COR-L47 (cell line): Measurements from ENCODE around the gene HMGCL.

Source experiments
- DNase-seq: peaks from one replicate; lab custom pipeline; 2025; lab: John Stamatoyannopoulos, UW

HMGCL gene

DNA sequence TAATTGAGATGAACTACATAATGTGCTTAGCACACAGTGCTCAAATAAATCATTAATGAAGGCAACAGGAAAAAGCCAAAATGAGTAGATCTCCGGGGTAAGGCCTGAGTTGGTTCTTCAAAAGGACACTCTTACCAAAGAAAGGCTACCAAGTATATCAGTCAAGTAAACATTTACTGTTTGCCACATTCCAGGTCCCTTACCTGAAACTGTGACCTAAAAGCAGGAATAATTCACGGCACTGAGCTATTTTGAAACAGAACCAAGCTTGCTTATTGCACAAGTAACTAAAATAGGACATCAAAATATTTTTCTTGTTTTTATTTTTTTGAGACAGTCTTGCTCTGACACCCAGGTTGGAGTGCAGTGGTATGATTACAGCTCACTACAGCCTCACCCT, 49.0 kb downstream of the HMGCL start:
- no peak for DNase-seq

DNA sequence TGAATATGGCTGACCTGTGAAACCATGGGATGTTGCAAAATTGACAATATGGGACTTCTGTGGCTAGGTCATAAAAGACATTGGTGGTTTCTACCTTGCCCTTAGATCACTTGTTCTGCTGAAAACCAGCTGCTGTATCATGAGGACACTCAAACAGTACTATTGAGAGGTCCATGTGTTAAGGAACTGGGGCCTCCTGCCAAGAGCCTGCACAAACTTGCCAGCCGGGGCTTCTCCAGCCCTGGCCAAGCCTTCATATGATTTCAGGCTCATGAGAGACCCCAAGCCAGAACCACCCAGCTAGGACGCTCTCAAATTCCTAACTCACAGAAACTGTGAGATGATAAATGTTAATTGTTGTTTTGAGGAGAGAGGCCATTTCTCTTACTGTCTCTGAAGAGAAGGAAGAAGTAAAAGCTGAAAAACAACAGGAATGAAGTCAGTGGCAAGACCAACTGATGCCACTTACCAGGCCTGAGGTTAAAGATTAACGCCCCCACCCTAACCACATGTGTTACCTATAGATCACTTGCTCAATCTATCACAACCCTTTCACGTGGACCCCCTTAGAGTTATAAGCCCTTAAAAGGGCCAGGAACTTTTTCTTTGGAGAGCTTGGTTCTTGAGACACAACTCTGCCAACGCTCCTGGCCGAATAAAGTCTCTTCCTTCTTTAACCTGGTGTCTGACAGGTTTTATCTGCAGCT, 50.9 kb downstream of the HMGCL start:
- DNase-seq, result no peak

DNA sequence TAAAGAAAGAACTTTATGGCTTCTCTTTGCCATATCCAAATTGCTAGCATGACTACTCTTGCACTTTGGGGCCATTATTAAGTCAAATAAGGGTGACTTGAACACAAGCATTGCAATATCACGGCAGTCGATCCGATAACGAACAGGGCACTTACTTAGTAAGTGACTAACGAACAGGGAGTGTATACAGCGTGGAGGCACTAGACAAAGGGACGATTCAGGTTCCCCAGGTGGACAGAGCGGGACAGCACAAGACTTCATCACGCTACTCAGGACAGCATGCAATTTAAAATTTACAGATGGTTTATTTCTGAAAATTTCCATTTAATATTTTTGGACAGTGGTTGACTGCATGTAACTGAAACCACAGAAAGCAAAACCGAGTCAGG, 52.4 kb downstream of the HMGCL start:
- no peak for DNase-seq

DNA sequence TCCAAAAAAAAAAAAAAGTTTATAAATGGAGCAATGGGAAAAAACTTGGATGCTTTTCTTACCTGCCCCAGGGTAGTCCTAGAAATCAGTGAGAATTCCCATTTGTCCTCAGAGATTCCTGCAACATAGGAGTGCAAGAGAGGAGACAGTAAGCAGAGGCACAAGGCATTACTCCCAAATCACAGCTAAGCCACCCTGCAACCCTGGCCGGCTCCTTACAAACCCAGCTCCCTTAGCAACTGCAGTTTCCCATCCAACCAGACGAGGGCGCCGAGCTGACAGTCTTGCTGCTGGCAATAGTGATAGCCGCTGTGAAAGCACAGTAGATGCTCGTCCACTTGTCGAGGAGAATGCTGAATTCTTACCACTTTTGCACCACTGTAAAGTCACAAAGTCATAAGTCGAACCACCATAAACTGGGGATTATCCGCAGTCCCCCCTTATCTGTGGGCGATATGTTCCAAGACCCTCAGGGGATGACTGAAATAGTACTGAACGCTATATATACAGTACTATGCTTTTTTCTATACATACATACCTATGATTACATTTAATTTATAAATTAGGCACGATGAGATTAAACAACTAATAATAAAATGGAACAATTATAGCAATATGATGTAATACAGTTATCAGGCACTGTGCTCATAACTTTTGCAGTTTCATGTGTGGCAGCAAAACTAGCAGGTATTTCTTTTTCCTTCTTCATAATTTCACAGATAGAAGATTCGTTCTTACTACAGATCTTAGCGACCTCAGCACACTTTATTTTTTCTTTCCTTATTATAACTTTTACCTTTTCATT, 53.0 kb downstream of the HMGCL start:
- DNase-seq, result peak; percentile 77

DNA sequence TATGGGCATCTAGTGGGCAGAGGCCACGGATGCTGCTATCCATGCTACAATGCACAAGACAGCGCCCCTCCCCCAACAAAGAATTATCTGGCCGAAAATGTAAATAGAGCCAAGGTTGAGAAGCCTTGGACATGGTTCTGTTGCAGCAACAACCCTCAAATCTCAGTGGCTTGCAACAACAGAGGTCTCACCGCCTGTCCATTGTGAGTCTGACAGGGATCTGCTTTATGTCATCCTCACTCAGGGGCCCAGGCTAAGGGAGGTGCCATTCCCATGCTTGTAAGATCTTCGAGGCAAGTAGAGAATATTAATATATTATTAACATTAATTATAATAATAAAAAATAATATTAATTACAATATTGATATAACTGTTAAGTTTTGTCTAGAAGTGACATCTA, 56.5 kb downstream of the HMGCL start:
- no peak for DNase-seq

DNA sequence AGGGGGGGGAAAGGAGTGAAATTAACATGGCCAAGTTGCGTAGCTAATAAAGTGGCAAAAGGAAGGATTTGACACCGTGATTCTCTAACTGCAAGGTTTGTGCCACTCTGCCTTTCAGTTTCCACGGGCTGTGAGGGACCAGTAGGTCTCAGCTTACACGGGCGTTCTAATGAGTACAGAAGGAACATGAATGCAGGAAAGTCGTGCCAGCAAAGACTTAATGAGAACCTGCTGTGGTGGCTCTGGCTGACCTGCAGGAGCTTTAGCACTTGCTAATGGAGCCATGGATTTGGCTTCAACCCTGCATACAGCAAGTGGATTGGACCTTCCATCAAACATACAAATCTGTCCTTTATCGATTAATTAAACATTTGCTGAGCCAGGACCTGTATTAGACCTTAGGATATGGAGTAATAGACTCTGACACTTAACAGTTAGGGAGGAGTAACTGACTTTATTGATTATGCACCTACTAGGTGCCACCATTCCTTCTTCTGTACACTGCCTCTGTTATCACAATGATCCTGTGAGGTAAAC, 62.1 kb downstream of the HMGCL start:
- DNase-seq, result no peak

DNA sequence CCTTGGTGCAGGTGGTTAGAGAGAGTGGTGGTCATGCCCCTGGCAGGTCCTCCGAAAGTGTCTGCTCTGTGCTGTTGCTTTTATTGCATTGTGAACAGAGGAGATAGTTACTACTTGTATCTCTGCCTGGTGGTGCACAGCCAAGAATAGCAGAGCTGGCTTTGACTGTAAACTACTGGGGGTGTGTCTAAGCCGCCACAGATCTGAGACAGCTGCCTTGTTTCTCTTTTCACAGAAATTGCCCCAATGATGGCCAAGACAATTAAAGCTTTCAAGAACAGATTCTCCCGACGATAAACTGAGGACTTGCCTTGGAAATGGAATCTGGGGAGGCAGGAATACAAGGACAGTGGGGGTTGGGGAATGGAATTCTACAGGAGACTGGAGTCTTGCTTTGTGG, 66.0 kb downstream of the HMGCL start:
- DNase-seq, result no peak

DNA sequence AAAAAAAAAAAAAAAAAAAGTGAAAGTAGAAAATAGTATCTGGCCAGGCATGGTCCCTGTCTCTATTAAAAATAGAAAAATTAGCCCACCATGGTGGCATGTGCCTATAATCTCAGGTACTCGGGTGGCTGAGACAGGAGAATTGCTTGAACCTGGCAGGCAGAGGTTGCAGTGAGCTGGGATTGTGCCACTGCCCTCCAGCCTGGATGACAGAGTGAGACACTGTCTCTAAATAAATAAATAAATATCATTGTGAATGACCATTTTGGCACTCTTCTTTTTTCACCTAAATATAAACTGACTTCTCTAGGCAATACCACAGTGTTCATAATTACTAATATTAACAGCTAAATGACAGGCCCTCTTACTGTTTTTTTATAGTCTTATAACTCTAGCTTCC, 67.4 kb downstream of the HMGCL start:
- DNase-seq, result no peak

DNA sequence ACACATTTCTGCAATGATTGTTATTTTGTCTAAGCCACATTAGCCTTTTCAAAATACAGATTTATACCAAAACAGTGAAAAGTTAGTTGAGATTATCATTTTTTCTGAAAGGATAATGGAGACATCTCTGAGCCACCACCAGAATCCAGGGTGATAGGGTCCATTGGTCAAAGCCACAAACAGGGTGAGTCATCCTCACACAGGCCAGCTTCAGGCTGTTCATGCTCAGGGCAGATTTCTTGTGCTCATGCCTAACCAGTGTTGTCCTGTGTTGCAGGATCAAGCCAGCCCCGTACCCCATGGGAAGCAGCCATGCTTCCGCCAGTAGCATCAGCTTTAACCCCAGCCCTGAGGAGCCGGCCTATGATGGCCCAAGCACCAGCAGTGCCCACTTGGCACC, 68.6 kb downstream of the HMGCL start:
- DNase-seq, result no peak

DNA sequence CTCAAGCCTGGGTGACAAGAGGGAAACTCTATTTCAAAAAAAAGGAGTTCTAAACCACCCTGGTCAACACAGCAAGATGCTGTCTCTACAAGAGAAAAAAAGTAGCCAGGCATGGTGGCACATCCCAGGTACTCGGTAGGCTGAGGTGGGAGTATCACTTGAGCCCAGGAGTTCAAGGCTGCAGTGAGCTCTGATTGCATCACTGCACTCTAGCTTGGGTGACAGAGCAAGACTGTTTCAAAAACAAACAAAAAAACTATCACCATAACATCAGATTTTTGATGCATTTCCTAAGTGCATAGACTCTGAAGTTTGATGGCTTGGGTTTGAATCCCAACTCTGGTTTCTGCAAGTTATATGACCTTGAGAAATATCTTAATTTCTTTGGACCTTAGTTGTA, 72.3 kb downstream of the HMGCL start:
- DNase-seq, result no peak
